PC-9 (cell line): Measurements from ENCODE around the gene PEAK3.

ENCODE experiments used
- CTCF ChIP-seq: fragments of 200-600 bp; sonication (generic); conservative IDR thresholded peaks from 2 replicates; pipeline ENCODE4 v1.6.1; 2017; ENCODE audit warnings: mixed run types, antibody characterized with exemption, mild to moderate bottlenecking, moderate library complexity
- EZH2 ChIP-seq: fragments of 200-600 bp; sonication (generic); IDR thresholded peaks from 2 replicates; pipeline ENCODE4 v1.8.0; 2017; ENCODE audit warnings: antibody characterized with exemption, low read depth

- no peak for TF ChIP-seq EZH2
- TF ChIP-seq CTCF = no peak
Measured at GRCh38 chr19:2278459-2279158, 3.4 kb downstream of the PEAK3 start.
